H4 (cell line): ENCODE data around the gene CGRRF1. TPM values are rescaled to one million over a fixed set of nuclear protein-coding genes. Genes with fewer than 3 reads are reported as not detected.
A peak's percentile ranks its signal among the peaks of the same experiment; 100 is the strongest.

ENCODE experiments used
- DNase-seq: peaks from one replicate; pipeline ENCODE4 v3.0.0-alpha.2; 2015; ENCODE audit warnings: low spot score
- total RNA-seq: library from RNA; depleted of rRNA; stranded (reverse); fragments of >200 nt; shearing (Covaris generic); gene quantifications from 2 replicates; pipeline ENCODE4 v1.2.3, GENCODE V29; 2014

The CGRRF1 gene
- total RNA-seq, 1 experiment from 2014 or later = 17.3 TPM

DNA sequence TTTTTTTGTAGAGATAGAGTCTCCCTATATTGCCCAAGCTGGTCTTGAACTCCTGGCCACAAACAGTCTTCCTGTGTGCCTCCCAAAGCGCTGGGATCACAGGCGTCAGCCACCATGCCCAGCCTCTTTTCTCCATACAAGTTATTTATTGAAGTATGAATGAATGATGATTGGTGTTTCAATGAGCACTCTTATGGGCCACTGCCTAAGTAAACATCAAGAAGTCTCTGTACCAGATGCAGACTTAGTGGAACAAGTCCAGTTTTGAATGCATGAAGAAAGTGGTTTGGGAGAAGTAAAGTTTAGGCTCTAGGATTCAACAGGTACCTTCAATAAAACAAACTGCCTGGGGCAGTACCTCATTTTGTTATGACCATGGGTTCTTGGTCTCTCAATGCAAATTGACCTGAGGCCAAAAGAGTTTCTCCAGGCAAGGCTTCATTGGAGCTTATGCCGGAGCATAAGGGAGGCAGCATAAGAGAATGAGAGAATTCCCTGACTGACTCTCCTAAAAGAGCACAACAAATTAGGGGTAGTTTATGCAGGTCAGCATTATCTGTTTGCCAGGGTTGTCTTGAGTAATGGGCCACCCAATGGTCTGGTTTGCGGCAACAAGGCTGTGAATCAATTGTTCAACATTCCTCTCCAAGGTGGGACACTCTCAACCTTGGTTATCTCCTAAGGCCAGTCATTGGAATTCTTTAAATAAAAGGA, 19.8 kb upstream of the CGRRF1 start:
- DNase-seq = no peak

DNA sequence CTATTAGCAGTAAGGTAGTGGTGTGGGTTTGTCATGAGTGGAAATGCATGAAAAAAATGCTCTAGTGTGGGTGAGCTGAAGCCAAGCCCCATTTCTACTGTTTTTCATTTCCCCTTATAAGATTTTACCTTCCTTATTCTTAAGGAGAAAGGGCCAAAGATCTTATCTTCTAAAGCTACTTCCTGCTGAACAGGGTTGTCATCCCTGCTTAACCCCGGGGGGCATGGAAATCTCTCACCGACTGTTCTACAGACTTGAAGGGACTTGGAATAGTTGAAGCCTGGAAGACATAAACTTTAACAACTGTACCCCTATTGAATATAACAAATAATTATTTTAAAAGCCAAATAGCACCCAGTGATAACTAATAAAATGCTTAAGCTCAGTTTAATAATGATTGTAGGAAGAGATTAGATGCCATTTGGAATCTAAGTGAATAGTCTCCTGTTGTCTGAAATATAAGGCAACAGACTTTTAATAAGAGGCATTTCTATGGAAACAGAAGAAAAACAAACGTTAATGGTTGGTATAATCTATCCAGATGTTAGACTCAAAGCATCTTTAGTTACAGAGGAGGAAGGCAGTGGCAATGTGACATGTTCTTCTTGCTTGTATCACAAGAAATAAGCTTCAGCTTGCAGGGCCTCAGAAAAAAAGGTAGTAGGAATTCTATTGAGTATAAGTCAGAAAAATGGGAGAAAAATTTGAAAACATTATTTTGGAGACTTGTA, 19.1 kb upstream of the CGRRF1 start:
- DNase-seq = no peak

DNA sequence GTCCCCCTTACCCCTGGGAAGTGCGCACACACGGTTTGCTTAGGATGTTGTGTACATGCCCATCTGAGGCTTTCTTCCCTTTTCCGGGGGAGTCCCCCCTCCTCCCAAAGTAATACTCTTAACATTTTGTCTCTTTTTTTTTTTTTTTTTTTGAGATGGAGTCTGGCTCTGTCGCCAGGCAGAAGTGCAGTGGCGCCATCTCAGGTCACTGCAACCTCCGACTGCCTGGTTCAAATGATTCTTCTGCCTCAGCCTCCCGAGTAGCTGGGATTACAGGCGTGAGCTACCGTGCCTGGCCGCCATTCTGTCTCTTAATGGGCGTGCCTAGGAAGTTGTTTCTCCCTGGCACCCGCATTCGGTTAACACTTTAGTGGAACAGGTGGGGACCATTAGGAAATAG, 16.4 kb upstream of the CGRRF1 start:
- DNase-seq = no peak

DNA sequence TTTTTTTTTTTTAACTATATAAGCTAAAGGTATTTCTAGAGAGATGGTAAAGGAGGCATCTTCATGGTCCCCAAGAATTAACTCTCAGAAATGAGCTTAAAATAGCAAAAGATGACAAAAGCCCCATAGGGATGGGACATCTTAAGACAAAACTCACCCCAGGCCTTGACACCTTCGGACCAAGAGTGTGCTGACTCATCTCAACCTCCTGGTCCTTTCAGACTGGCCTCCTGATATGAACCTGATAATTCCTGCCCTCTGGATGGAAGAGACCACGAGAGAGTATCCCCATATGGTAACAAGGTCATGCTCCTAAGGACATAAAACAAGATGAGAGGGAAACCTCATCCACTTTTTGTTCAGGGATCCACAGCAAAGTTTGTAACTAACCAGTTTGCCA, 12.5 kb upstream of the CGRRF1 start:
- no peak for DNase-seq

DNA sequence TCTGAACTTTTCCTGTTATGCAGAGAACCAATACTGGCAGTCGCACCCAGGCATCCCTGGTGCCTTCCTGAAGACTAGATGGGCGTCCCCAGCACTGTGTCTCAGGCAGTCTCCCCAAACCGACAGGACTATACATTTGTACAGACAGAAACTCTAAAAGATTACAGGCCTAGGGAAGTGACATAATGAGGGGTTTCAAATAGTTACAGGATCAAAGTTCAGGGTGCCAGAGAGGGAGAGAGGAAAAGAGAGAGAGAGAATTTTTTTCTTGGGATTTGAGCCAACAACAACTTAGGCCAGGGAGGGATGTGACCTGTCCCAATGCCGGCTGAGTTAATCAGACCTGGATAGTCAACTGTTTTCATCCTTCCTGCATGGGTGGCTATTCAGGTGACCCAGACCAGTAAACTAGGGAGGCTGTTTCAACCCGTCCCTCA, 11.6 kb upstream of the CGRRF1 start:
- no peak for DNase-seq

DNA sequence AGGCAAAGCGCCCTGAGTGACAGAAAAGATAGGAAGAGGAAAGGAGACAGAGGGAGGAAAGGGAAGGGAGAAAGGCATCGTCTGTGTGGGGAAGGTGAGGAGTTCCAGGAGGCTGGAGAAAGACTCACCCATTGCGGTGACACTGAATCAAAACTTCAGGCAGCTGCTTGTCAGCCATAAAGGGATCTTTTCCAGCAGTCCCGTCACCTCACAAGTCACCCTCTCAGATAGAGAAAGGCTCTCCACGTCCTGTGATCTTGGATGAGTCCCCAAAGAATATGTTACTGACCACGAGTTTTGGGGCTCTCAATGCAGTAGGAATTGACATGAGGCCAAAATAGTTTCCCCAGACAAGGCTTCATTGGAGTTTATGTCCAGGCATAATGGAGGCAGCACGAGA, 11.1 kb upstream of the CGRRF1 start:
- no peak for DNase-seq

DNA sequence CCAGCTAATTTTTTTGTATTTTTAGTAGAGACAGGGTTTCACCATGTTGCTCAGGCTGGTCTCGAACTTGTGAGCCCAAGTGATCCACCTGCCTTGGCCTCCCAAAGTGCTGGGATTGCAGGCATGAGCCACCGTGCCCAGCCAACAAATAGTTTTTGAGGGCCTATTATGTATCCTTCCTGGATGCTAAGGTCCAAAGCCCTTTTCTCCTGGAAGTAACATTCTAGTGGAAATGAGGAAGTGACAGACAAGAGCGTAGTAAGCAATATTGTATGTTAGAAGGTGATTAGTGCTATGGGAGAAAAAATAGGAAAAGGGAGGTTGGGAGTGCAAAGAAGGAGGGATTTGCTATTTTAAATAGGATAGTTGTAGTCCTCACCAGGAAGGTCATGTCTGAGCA, 9.0 kb upstream of the CGRRF1 start:
- no peak for DNase-seq

DNA sequence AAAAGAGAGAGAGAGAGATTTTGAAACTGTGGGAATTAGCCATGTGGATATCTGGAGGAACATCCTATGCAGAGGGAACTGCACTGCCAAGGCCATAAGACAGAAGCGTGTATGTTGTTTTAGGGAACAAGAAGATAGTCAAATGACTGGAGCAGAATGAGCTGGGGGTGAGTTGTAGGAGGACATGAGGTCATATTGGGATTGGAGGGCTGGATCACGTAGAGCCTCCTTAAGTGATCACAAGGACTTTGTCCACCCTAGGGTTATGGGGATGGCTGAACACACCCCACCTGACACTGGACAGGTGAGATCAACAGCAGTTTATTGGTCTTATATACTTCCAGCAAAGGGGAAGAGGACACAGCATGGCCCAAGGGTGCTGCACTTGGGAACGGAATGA, 8.2 kb upstream of the CGRRF1 start:
- no peak for DNase-seq

DNA sequence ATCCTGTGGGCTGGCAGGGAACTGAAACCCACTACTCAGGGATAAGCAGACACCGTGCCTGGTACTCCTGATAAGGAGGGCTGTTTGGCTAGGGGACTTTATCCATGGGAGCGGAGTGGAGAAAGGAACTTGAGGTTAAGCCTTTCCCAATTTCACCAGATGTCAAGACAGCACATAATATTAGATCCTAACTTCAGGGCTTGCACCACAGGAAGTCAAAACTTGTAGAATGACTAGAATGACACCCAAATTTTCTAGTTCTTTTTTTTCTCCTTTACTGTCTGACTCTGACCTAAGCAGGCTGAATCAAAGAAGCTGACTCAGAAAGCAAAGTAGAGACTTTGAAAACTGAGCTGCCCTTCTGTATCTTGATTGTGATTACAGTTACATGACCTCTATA, 7.1 kb upstream of the CGRRF1 start:
- no peak for DNase-seq

DNA sequence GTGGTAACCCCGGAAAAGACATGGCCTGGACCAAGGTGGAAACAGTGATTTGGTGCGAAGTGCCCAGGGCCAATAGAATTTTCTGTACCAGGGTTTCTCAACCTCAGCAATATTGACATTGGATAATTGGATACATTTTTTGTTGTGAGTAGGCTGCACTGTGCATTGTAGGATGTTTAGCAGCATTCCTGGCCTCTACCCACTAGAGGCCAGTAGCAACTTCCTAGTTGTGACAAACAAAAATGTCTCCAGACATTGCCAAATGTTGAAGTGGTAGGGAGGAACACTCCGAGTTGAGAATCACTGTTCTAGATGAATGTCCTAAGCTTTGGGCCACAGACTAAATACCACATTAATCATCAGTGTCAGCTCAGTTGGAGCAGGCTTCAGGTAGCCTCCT, 6.2 kb upstream of the CGRRF1 start:
- peak; percentile 51 for DNase-seq

DNA sequence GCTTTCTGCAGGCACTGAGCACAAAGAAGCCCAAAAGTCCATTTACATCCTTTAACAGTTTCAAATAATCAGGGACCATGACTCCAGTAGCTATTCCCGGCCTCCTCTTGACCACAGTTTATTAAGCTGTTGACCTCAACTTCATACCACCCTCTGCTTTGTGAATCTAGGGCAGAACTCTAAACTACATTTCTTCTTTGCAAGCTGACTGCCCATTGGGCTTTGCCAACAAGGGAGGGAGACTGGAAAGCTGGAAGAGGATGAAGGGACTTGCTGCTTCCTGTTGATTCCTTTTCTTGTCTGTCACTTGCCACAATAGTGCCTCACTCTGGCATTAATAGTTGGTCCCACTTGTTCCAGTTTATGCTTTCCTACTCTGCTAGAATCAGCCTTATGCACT, 2.7 kb downstream of the CGRRF1 start:
- no peak for DNase-seq

DNA sequence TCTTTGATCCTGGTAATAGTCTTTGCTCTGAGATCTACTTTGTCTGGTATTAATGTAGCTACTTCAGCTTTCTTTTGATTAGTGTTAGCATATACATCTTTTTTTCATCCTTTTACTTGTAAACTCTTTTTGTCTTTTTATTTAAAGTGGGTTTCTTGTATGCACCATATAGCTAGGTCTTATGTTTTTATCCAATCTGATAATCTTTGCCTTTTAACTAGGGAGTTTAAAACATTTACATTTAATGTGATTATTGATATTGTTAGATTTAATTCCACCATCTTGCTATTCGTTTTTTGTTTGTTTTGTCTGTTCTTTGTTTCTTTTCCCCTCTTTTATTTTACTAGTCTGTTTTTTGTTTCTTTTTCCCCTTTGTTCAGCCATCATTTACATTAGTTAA, 6.0 kb downstream of the CGRRF1 start:
- DNase-seq = no peak

DNA sequence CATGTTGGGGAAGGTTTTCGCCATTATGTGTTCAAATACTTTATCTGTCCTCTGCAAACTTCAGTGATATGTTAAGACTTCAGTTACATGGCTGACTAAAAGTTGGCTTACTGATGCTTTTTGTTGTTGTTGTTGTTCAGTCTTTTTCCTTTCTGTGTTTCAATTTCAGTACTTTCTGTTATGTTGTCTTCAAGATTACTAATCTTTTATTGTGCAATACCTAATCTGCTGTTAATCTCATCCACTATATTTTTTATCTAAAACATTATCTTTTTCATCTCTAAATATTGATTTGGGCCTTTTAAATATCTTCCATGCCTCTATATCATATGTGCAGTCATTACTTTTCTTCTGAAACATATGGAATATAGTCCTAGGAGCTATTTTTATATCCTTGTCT, 7.0 kb downstream of the CGRRF1 start:
- DNase-seq = no peak

DNA sequence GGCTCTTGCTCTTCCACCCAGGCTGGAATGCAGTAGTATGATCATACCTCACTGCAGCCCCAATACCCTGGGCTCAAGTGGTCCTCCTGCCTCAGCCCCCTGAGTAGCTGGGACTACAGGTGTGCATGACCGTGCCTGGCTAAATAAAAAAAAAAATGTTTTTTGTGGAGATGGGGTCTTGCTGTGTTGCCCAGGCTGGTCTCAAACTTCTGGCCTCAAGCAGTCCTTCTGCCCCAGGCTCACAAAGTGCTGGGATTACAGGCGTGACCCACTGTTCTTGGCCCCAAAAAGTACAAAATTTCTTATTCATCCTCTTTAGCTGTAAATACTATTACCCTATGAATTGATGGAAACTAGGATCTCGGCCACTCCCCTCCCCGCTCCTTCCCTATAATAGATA, 14.7 kb downstream of the CGRRF1 start:
- no peak for DNase-seq

DNA sequence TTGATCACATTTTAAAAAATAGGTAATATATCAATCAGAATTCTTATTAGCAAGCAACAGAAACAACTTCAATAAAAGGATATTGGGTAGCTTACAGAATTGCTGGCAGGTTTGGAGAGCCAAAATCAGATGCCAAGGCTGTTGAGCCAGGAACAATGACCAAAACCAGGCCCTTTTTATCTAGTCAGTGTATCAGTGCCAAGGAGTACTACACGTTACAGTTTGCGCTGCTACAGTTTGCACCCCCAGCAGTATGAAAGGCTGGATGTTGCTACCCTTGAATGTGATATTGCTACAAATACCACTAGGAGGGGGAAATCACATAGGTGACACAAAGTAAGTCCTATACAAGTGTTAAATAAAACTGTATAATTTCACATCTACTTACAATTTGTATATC, 19.3 kb downstream of the CGRRF1 start:
- no peak for DNase-seq

DNA sequence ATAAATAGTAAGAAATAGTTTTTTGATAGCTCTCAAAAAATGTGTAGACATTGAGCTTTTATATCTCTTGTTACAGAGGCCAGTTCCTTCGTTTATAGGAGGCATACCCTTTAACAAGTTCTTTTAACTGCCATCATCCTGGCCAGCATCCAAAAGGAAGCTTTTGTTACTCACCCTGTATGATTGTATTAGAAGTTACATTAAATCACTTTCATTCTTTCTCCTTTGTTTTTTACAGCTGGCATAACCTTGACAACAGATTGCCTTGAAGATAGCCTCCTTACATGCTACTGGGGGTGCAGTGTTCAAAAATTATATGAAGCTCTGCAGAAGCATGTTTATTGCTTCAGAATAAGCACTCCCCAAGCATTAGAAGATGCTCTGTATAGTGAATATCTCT, 20.1 kb downstream of the CGRRF1 start:
- DNase-seq = no peak

DNA sequence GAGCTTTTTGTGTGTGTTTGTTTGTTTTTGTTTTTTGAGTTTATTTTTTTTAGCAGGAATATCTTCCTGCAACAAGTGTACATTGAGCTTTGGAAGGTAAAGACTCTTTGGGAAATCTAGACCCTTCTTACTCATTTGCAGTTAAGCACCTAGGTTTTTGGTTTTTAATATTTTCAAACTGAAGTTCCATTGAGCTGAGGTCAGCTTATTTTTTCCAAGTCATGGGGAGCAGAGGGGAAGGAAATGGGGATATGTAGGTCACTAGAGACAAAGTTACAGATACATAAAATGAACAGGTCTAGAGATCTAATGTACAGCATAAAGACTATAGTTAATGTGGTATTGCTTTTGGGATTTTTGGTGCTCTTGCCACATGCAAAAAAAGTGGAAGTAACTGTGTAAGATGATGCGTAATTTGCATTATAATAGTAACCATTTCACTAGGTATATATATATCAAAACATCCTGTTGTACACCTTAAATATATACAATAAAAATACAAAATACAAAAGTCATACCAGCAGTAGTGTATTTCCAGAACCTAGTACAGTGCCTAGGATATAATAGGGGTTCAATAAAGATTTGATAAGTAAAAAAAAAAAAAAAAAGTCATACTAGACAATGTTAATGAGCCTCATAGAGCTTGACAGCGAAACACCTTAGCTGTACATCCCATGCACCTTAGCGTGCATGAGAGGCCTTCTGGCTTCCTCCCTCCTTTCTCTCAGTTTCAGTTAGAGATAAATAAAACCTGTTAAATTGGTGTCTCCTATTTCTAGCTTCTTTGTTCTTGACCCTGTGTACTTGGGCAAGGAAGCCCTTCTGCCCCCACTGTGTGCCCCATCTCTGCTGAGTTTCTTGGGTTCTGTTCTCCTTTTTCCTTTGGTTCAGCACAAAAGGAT, 22.7 kb downstream of the CGRRF1 start:
- no peak for DNase-seq

DNA sequence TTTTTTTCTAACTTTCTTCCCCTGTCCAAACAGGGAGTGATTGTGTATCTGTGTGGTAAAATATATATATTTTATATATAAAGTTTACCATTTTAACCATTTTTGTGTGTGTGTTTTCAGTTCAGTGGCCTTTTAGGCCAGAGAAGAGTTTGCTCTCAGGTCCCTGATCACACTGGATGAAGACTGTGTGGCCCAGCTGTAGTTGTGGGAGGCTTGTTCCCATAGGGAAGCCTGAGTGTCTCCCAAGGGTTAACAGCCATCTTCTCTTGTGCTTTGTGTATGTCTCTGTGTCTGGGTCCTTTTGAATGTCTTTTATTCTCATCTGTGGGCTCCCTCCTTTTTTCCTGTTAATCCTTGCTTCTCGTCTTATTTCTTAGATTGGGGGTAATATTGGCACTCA, 23.4 kb downstream of the CGRRF1 start:
- no peak for DNase-seq

DNA sequence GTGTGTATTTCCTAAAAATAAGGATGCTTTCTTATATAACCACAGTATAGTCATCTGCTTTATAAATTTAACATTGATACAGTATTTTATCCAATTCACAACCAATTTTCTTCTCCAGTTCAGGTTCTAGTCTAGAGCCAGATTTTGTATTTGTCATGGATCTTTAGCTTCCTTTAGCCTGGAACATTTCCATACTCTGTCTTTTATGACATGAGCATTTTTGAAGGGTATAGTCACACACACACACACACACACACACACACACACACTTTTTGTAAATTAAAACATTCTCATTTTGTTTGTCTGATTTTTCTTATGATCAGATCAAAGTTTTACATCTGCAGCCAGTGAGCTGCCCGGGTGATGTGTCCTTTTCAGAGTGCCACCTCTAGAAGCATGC, 25.4 kb downstream of the CGRRF1 start:
- DNase-seq = no peak

DNA sequence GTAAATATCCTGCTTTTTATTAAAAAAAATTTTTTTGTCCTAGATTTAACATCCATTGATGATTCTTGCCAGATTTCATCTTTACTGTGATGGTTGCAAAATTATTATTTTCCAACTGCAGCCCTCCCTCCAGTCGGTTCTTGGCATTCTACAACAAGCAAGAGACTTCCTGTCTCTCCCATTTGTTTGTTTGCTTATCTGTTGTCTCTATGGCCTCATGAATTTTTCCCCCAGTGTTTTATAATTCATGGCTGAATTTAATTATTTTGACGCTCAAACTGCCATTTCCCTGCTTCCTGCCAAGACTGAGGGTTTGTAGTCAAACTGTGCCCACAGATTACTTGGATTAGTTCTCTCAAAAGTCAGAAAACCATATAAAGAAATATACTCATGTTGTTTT, 25.9 kb downstream of the CGRRF1 start:
- no peak for DNase-seq

DNA sequence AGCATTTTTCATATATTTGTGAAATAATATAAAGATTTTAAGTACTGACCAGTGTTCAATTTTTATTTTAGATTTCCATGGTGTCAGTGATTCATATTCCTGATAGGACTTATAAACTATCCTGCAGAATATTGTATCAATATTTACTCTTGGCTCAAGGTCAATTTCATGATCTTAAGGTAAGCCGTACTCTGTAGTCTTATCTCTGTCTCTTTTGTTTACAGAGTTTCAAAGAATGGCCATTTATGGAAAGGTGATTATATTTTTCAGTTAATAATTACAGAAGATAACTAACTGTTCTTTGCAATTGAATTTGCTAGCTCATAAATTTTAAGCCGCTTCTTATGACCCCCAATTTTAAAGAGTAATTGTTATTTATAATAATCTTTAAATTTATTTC, 27.9 kb downstream of the CGRRF1 start:
- no peak for DNase-seq

DNA sequence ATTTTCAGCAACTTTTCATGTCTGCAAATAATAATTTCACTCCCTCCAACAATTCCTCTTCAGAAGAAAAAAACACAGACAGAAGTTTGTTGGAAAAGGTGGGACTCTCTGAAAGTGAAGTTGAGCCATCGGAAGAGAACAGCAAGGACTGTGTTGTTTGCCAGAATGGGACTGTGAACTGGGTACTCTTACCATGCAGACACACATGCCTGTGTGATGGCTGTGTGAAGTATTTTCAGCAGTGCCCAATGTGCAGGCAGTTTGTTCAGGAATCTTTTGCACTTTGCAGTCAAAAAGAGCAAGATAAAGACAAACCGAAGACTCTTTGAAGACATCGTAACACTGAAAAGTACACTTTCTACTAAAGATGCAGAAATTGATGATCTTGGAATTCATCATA, 28.3 kb downstream of the CGRRF1 start:
- DNase-seq = no peak

DNA sequence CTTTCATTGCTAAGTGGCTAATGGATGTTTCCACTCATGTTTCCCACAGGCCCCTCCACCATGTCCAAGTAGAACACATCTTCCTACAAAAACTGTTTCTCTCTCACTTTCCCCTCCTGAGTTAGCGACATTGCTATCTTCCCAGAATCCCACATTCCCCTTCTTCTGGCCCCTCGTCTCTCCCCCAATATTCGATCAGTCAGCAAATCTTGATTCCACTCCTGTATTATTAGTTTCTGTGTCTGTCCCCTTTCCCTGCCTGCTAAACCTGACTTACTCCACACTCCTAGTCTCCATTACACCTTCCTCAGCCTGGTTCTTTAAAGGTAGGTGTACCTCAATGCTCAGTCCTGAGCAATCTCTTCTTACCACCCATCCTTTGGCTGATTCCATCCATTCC, 37.9 kb downstream of the CGRRF1 start:
- DNase-seq = no peak
